Testis (tissue), 3 donors: ENCODE data around the gene NLGN1. TPM values are rescaled to one million over a fixed set of nuclear protein-coding genes. Genes with fewer than 3 reads are reported as not detected.

Experiments
- DNase-seq: peaks from one replicate; pipeline ENCODE4 v3.0.0-alpha.2; 2019
- H3K27ac ChIP-seq, 2 donors: fragments of 200-600 bp; sonication (generic); one replicate each; pipeline ENCODE4 v1.5.1; 2019
- H3K27me3 ChIP-seq: fragments of 200-600 bp; sonication (generic); one replicate; pipeline ENCODE4 v1.5.1; 2019
- H3K36me3 ChIP-seq: fragments of 200-600 bp; sonication (generic); one replicate; pipeline ENCODE4 v1.5.1; 2017; ENCODE audit warnings: low read depth; ENCODE audit errors: missing control alignments
- H3K4me1 ChIP-seq: fragments of 200-600 bp; sonication (generic); one replicate; pipeline ENCODE4 v1.5.1; 2019
- H3K4me3 ChIP-seq, 2 donors: fragments of 200-600 bp; sonication (generic); one replicate each; pipeline ENCODE4 v1.5.1; 2017 to 2019
- H3K9me3 ChIP-seq: fragments of 200-600 bp; sonication (generic); one replicate; pipeline ENCODE4 v1.5.1; 2017
- CTCF ChIP-seq, 3 experiments: fragments of 450-650 bp in 2 of 3; fragments of 200-600 bp in 1 of 3; sonication (generic) in 1 of 3; IDR thresholded peaks; one replicate each; pipeline ENCODE4 v1.5.1; 2016 to 2019; ENCODE audit warnings: antibody characterized with exemption in 3 of 3, mild to moderate bottlenecking in 2 of 3, moderate library complexity in 1 of 3
- POLR2A ChIP-seq: fragments of 450-650 bp; IDR thresholded peaks from one replicate; pipeline ENCODE4 v1.6.1; 2017; ENCODE audit warnings: antibody characterized with exemption, mild to moderate bottlenecking, moderate library complexity
- WGBS, 2 donors: methylation state at CpG; one replicate each; pipeline ENCODE4 v1.1.5; 2018; 5-methylcytosine and 5-hydroxymethylcytosine counted together
- intact Hi-C: fragments of 100-400 bp; cut with DNase I; formaldehyde crosslinking; loops from one replicate; pipeline ENCODE4 v1.15.1; 2023; ENCODE audit warnings: low total_unique reads
- polyA plus RNA-seq: library from polyadenylated mRNA; stranded (reverse); fragments of 350-450 nt; fragmentation: Illumina TruSeq; extraction: RNeasy Lipid Tissue Mini Kit (QIAGEN cat#74804); gene quantifications from one replicate; pipeline ENCODE4 v1.2.3, GENCODE V29; 2014; ENCODE audit warnings: low read depth, low replicate concordance; ENCODE audit not compliant: insufficient read depth
- total RNA-seq, 2 donors: library from RNA; depleted of rRNA; stranded (reverse); fragments of >200 nt; gene quantifications; one replicate each; pipeline ENCODE4 v1.2.3, GENCODE V29; 2016

Gene NLGN1
- total and polyA plus RNA-seq, 3 donors from 2014 or later = 10.6 to 19.2 (median 15.5) TPM

- TF ChIP-seq CTCF (IDR thresholded peaks at IDR 0.05) (no peak), POLR2A (no peak)
- no peaks in the 10 kb centered on the region for H3K27me3 ChIP-seq
- no peaks in the 10 kb centered on the region for H3K36me3 ChIP-seq
- H3K9me3 ChIP-seq = no peaks in the 10 kb centered on the region
- DNase-seq = no peak
- WGBS, 2 donors = 71 to 75% methylated on average over 3 of the region's 3 CpGs
- H3K4me1 ChIP-seq = no peaks in the 10 kb centered on the region
- intact Hi-C loops = no loop called here
- no peak overlapping the region for H3K4me3 ChIP-seq
- H3K27ac ChIP-seq = no peak overlapping the region
Observed at GRCh38 chr3:173624086-173624485, 226.5 kb downstream of the NLGN1 start.

DNA sequence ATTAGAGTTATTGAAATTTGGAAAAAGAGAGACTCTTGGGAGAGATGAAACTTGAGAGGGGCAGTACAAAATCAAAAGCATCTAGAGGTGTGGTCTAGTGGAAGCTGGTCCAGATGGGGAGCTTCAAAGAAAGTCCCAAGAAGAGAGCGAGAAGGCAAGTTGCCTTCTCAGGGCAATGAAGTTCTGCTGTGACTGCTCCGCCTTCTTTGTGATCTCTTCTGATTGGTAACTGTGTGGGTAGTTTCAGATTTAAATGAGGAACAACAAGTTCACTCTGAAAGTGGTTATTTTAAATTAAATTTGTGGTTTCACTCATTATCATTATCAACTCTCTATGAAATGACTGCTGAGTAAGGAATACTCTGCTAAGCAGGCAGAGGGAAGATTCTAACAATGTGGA lies 233.3 kb downstream of the NLGN1 start:
- intact Hi-C loops = no loop called here
- Histone ChIP-seq H3K27ac (no peak overlapping the region), H3K4me1 (no peaks in the 10 kb centered on the region), H3K36me3 (no peaks in the 10 kb centered on the region), H3K27me3 (no peaks in the 10 kb centered on the region), H3K4me3 (no peak overlapping the region), H3K9me3 (no peaks in the 10 kb centered on the region)
- 92 to 96% methylated on average over 2 of the region's 2 CpGs for WGBS, 2 donors
- no peak for DNase-seq
- TF ChIP-seq POLR2A = no peak
- no peak for TF ChIP-seq CTCF (IDR thresholded peaks at IDR 0.05)

GRCh38 chr3:173632945-173633344 lies 235.4 kb downstream of the NLGN1 start:
- intact Hi-C loops = no loop called here
- Histone ChIP-seq H3K4me1 (no peaks in the 10 kb centered on the region), H3K4me3 (no peak overlapping the region), H3K27ac (no peak overlapping the region), H3K27me3 (no peaks in the 10 kb centered on the region), H3K36me3 (no peaks in the 10 kb centered on the region), H3K9me3 (no peaks in the 10 kb centered on the region)
- no peak for DNase-seq
- TF ChIP-seq CTCF (IDR thresholded peaks at IDR 0.05) (no peak), POLR2A (no peak)

- no peaks in the 10 kb centered on the region for H3K36me3 ChIP-seq
- H3K27ac ChIP-seq = no peak overlapping the region
- TF ChIP-seq POLR2A (no peak), CTCF (IDR thresholded peaks at IDR 0.05) (no peak)
- no peaks in the 10 kb centered on the region for H3K4me1 ChIP-seq
- DNase-seq = no peak
- H3K27me3 ChIP-seq = no peaks in the 10 kb centered on the region
- H3K9me3 ChIP-seq = no peaks in the 10 kb centered on the region
- no peak overlapping the region for H3K4me3 ChIP-seq
- intact Hi-C loops = no loop called here
- 69 to 77% methylated on average over 6 of the region's 6 CpGs for WGBS, 2 donors
Observed at GRCh38 chr3:173635826-173636225, 238.3 kb downstream of the NLGN1 start.

DNA sequence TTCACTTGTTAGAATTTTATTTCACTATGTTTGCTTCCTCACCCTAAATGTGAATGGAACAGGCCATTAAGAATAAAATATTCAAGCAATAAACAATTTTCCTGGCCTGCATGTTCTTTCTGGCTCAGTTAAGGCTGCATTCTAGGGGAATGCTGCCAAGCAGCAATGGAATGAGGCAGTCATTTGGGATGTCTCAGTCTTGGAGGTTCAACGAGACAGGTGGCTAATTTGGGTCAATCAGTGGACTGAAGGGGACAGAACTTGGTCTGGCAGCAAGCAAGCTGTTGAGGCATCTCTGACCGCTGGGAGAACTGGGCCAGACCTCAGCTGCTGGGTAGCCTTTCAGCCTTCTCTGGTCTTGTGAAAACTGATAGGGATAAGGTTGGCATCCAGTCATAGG lies 241.6 kb downstream of the NLGN1 start:
- no peak for DNase-seq
- Histone ChIP-seq H3K36me3 (no peaks in the 10 kb centered on the region), H3K9me3 (no peaks in the 10 kb centered on the region), H3K4me3 (no peak overlapping the region), H3K4me1 (no peaks in the 10 kb centered on the region), H3K27me3 (no peaks in the 10 kb centered on the region), H3K27ac (no peak overlapping the region)
- no peak for TF ChIP-seq CTCF (IDR thresholded peaks at IDR 0.05)
- TF ChIP-seq POLR2A = no peak
- intact Hi-C loops = no loop called here
- 57 to 68% methylated on average over 2 of the region's 2 CpGs for WGBS, 2 donors
